A549 (cell line): Measurements from ENCODE around the gene PEAK3.

Source experiments
- BCL3 ChIP-seq: fragments of >200 bp; sonication (Bioruptor Twin); formaldehyde crosslinking; IDR thresholded peaks from 3 replicates; pipeline ENCODE4 v1.6.1; 2016
- CBX8 ChIP-seq: fragments of 200-600 bp; sonication (generic); IDR thresholded peaks from 2 replicates; pipeline ENCODE4 v1.6.1; 2016
- CEBPB ChIP-seq, 2 experiments: fragments of >200 bp in 1 of 2; sonication (Bioruptor Twin) in 1 of 2; formaldehyde crosslinking in 1 of 2; IDR thresholded peaks; 2 replicates each; pipeline ENCODE4 v1.6.1; 2012 to 2016
- HDAC2 ChIP-seq: fragments of 200-600 bp; sonication (generic); IDR thresholded peaks from 2 replicates; pipeline ENCODE4 v1.6.1; 2016
- RNF2 ChIP-seq: fragments of 200-600 bp; sonication (generic); IDR thresholded peaks from 2 replicates; pipeline ENCODE4 v1.6.1; 2016; ENCODE audit warnings: low read depth, mild to moderate bottlenecking, antibody characterized with exemption, moderate library complexity, borderline replicate concordance
- TP53 ChIP-seq: fragments of 250-450 bp; sonication (Bioruptor Pico); IDR thresholded peaks from 2 replicates; pipeline ENCODE4 v1.5.0; 2021; ENCODE audit warnings: mild to moderate bottlenecking, moderate library complexity
- TF ChIP-seq, protein P1 (sequence below): fragments of >200 bp; sonication (Bioruptor Twin); formaldehyde crosslinking; IDR thresholded peaks from 3 replicates; pipeline ENCODE4 v1.5.1; 2016
- TF ChIP-seq, protein P2 (sequence below): fragments of 150-350 bp; IDR thresholded peaks from 2 replicates; pipeline ENCODE4 v1.6.1; 2014; ENCODE audit warnings: low read depth, mild to moderate bottlenecking, low read length

GRCh38 chr19:2239771-2240770 lies 41.9 kb downstream of the PEAK3 start:
- TF ChIP-seq, protein P1, sequence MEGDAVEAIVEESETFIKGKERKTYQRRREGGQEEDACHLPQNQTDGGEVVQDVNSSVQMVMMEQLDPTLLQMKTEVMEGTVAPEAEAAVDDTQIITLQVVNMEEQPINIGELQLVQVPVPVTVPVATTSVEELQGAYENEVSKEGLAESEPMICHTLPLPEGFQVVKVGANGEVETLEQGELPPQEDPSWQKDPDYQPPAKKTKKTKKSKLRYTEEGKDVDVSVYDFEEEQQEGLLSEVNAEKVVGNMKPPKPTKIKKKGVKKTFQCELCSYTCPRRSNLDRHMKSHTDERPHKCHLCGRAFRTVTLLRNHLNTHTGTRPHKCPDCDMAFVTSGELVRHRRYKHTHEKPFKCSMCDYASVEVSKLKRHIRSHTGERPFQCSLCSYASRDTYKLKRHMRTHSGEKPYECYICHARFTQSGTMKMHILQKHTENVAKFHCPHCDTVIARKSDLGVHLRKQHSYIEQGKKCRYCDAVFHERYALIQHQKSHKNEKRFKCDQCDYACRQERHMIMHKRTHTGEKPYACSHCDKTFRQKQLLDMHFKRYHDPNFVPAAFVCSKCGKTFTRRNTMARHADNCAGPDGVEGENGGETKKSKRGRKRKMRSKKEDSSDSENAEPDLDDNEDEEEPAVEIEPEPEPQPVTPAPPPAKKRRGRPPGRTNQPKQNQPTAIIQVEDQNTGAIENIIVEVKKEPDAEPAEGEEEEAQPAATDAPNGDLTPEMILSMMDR, result no peak
- TF ChIP-seq CBX8 (no peak), CEBPB (IDR thresholded peaks at IDR 0.05) (no peak), RNF2 (no peak), BCL3 (no peak), HDAC2 (no peak), TP53 (no peak)
- TF ChIP-seq, protein P2, sequence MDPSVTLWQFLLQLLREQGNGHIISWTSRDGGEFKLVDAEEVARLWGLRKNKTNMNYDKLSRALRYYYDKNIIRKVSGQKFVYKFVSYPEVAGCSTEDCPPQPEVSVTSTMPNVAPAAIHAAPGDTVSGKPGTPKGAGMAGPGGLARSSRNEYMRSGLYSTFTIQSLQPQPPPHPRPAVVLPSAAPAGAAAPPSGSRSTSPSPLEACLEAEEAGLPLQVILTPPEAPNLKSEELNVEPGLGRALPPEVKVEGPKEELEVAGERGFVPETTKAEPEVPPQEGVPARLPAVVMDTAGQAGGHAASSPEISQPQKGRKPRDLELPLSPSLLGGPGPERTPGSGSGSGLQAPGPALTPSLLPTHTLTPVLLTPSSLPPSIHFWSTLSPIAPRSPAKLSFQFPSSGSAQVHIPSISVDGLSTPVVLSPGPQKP, result no peak
